Measurements from ENCODE around the gene ZNF688.
A peak's percentile ranks its signal among the peaks of the same experiment; 100 is the strongest.

Gene ZNF688

DNA sequence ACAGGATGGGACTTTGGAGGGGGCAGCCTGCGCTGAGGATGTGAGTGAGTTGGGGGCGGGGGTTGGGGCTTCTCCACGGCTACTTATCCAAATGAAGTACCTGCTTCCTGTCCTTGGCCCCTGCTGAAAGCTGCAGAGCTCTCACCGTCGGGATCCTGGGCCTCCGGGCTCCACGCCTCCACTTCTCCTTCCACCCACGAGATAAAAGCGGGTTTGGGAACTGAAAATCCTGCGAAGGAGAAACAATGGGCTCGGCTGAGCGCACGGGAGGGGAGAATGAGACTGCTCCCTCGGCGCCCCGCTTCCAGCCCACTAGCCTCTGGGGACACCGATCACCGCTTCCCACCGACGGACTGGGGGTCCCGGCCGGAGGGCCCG is 13.5 kb upstream of the ZNF688 start:
- peak; percentile 63 for DNase-seq

DNA sequence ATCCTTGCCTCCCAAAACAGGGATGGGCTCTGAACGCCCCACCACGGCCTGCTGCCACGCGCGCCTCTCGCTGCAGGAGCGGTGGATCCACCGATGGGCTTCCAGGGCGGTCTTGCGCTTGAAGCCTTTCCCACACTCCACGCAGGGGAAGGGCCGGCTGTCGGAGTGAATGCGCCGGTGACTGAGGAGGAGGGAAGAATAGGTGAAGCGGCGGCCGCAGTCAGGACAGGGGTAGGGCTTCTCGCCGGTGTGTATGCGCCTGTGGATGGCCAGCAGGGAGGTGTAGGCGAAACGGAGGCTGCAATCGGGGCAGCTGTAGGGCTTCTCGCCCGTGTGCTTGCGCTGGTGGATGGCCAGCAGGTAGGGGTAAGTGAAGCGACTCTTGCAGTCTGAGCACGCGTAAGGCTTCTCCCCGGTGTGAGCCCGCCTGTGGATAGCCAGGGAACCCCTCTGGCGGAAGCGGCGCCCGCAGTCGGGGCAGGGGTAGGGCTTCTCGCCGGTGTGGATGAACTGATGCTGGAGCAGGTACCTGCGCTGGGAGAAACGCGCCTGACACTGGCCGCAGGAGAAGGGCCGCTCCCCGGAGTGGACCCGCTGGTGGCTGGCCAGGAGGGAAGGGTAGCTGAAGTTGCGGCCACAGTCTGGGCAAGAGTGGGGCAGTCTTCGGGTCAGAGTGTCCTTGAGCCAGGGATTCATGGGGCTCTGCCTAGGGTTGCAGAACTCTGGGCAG is 11.3 kb upstream of the ZNF688 start:
- no peak for DNase-seq

DNA sequence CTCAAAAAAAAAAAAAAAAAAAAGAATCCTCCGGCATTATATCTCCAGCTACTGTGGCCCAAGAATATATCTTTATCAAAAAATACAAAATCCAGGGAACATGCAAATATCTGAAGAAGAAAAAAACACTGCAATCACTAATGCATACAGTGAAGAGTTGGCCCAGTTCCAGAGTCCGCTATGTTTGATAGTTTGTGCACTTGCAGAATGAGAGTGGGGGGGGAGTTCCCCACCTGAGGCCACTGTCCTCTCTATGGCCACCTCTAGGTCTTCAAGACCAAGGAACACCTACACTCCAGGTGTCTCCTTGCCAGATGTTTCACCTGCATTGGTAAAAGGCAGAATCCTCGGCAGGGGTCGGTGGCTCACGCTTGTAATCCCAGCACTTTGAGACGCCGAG is 9.9 kb upstream of the ZNF688 start:
- DNase-seq = no peak

DNA sequence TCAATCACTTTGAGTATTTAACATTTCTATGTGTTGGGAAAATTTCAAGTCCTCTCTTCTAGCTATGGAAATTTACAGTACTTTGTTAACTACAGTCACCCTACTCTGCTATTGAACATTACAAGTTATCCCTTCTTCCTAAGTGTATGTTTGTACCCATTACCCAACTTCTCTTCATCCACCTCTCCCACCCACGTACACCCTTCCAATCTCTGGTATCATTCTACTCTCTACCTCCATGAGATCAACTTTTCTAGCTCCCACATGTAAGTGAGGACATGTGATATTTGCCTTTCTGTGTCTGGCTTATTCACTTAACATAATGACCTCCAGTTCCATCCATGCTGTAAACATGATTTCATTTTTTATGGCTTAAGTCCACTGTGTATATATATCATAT is 3.2 kb upstream of the ZNF688 start:
- DNase-seq = no peak

DNA sequence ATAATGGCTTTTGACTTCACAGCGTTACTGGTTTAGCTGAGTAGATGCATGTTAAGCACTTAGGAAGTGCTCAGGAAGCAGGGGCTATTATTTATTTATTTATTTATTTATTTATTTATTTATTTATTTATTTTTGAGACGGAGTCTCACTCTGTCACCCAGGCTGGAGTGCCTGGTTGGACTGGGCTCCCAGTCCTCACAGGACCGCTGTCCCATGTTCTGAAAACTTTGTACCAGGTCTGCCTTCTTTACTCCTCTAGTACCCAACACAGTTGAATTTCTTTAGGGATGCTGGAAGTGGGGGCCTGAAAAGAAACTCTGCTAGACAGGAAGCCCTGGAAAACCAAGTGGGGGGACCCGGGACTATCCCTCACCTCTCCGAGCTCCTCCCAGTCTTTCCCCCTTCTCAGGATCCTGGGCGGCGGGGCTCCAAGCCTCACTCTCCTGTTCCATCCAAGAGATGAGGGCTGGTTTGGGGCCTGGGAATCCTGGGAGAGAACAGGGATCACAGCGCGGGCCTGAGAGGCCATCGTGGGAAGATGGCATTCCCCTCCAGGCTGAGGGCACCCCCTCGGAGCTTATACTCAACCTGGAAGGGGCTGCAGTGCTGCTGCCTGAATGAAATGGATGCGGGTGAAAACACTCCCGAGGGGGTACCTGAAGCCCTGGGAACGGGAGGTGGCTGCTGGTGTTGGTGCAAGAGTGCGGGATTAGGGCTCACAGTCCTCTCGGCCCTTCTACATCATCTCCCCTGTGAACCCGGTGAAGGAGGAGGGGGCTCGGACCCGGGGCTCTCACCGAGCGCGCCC is 674 bp downstream of the ZNF688 start:
- DNase-seq = peak; percentile 36

DNA sequence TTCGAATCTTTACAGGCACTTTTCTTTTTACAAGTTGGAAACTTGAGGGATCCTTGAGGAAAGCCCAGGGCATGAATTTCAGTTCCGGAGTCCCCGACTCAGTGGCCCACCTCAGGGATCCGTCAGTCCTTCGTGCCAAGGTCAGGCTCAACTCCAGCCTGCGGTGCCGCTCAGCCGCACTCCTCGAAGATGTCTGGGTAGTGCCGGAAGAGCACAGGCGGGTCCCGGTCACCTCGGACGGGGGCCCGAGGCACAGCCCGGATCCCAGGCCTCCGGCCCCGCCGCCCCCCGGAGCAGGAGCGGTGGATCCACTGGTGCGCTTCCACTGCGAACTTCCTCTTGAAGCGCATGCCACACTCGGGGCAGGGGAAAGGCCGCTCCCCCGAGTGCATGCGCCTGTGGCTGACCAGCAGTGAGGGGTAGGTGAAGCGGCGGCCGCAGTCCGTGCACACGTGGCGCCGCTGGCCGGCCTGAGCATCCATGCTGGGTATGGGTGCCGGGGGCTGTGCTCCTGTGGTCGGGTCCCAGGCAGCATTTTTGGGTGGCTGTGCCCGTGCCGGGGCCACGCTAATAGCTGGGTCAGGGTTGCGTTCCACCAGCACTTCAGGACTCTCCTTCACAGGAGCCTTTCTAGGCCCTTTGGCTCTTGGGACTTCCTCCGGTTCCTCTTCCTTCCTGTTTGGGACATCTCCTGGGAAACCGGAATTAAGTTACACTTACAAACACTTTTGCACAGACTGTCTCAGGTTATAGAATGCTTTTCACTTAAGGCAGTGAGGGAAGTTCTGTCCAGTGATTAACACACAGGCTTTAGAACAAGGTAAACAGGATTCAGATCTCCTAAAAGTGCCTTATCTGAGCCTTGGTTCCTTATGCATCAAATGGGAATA is 1.5 kb downstream of the ZNF688 start:
- DNase-seq = no peak

DNA sequence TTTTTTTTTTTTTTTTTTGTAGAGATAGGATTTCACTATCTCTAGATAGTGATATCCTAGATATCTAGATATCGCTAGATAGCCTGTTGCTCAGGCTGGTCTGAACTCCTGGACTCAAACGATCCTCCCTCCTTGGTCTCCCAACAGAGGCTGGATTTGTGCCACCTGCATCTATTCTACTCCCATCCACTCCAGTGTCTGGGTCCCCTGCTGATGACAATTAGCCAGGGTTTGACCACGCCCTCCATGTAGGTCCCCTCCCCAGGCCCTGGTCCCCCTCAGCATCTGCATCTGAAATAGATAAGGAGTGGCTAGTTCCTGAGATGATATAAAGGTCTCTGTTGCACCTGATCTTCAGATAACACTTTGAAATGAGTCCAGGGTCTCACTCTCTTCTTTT is 2.2 kb downstream of the ZNF688 start:
- no peak for DNase-seq

DNA sequence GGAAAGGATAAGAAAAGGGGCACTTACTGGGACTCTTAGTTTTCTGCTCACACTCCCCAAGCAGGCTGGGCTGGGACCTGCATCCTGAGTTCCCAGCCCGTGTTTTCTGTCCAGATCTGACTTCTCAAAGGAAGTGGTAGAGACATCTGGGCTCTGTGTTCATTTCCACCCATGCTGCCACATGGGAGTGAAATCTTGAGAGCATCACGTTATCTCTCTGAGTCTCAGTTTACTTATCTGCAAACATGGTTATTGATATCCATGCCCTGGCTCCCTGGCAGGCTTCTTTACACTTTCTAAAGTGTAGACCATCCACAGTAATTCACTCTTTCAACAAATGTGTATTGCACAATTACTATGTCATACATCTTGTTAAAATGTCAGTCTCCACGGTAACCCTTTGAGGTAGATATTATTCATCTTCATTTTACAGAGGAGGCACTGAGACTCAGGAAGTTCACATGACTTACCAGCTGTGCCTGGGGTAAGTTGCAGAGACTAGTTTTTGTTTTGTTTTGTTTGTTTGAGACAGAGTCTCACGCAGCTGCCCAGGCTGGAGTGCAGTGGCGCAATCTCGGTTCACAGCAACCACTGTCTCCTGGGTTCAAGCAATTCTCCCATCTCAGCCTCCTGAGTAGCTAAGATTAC is 3.4 kb downstream of the ZNF688 start:
- no peak for DNase-seq

DNA sequence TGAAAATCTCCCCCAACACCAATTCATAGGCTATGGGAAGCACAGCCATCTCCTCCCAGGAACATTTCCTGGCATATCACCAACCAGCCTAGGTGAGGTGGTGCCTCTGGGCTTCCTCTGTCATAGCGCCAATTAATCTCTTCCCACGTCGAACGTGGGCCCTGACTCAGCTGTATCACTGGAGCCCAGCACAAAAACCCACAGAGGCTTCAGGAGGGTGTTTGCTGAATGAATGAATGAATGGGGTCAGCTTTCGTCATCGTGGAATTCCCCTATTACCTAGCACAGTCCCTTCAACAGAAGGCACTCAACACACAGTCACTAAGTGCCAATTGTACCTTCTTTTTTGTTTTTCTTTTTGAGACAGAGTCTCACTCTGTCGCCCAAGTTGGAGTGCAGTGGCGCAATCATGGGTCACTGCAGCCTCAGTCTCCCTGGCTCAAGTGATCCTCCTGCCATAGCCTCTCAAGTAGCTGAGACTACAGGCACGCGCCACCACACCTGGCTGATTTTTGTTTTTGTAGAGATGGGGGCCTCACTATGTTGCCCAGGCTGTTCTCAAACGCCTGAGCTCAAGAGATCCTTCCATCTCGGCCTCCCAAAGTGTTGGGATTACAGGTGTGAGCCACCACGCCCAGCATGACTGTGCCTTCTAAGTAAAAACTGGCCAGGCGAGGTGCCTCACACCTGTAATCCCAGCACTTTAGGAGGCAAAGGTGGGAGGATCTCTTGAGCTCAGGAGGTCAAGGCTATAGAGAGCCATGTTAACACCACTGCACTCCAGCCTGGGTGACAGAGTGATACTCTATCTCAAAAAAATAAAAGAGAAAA is 4.1 kb downstream of the ZNF688 start:
- DNase-seq = no peak

DNA sequence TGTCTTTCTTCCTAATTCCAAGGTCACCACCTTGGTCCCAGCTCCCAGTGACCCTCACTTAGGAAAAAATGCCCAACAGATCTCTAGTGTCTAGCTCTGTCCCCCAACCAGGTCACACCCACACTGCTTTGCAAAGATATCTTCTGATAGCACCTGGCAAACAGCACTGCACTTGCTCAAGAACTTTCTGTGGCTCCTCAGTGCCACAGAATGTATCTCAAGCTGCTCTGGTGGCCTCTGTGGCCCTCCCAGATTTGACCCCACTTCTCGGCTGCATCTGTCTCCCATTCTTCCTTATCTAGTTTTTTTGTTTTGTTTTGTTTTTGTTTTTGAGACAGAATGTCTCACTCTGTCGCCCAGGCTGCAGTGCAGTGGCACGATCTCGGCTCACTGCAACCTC is 5.0 kb downstream of the ZNF688 start:
- no peak for DNase-seq

DNA sequence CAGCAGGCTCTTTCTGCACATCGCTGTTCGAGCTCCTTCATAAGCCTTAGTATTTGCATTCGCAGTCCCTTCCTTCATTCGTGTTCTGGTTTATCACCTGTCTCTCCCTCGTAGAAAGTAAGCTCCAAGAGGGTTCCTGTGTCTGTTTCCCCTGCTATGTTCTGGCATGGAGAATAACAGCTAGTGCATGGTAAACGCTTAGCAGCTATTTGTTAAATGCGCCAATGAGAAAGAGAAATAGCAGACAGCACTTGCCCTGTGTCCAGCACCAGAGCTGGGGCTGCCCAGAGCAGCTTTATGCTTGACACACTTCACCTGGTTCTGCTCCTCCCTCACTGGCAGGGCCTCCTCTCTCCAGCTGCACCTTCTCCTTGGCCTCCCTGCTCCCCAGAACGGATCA is 5.5 kb downstream of the ZNF688 start:
- DNase-seq = no peak

DNA sequence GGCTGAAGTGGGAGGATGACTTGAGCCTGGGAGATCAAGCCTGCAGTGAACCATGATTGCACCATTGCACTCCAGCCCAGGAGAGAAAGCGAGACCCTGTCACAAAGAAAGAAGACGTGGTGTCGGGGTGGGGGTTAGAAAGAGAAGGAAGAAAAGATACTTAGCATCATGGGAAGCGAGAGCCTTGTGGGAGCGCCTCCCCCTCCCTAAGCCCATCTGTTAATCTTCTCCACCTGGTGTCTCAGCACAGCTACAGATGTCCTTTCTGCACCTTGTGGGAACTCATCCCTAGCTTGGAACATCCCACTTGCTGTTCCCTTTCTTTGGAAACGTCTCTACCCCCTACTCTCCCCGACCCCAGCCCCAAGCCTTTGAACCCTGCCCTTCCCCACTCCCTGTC is 6.0 kb downstream of the ZNF688 start:
- DNase-seq = no peak

DNA sequence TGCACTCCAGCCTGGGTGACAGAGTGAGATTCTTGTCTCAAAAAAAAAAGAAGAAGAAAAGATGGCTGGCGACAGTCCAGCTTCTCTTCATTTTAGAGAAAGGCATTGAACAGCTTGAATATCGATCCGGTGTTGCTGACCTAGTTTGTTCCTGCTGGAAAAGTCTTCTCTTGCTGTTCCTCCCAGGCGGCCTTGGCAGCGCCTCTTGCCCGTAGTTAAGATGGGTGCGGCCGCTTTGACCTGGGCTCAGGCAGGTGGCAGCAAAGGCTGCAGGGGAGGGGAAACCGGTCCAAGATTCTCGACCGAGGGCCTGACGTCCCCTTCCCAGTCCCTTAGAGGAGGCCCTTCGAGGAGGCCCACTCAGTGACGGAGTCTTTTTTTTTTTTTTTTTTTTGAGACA is 9.5 kb downstream of the ZNF688 start:
- DNase-seq = no peak

DNA sequence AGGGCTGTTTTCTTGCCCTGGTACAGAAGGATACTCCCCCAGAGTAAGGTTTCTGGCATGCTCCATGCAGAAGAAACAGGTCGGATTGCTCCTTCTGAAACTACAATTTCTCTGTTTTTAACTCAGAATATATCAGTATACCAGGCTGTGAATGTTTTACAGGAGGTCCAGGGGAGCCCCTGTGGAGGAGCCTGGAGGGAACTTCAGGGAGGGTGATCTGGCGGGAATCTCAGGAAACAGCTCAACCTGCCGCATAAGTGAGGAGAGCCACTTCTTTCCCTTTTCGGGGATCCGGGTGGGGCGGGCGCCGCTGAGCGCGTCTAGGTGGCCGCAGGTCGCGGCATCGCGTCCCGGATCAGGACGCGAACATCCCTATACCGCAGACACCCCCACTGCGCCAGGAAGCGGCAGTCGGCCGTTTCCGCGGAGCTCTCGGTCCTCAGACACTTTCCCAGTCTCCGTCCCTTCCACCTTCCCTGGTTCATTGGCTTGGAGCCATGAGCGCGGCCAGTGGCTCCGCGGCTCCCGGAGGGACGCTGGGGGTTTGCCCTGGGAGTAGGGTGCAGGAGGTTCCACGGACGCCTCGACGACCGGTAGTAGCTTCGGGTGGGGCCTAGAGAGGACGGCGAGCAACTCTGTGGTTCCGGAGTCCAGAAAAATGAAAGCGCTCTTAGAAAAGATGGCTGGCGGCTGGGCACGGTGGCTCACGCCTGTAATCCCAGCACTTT is 10.3 kb downstream of the ZNF688 start:
- DNase-seq = peak; percentile 54

DNA sequence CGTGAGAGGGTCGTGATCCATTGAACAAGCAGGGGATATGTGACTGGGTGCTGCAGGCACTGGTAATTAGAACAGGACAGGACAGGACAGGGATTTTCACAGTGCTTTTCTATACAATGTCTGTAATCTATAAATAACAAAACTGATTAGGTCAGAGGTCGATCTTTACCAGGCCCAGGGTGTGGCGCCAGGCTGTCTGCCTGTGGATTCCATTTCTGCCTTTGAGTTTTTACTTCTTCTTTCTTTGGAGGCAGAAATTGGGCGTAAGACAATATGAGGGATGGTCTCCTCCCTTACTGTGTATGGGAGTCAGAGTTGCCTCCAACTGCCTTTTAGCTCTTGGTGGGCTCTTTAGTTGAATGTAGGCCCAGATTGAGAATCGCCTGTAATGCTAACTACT is 11.8 kb downstream of the ZNF688 start:
- DNase-seq = no peak

DNA sequence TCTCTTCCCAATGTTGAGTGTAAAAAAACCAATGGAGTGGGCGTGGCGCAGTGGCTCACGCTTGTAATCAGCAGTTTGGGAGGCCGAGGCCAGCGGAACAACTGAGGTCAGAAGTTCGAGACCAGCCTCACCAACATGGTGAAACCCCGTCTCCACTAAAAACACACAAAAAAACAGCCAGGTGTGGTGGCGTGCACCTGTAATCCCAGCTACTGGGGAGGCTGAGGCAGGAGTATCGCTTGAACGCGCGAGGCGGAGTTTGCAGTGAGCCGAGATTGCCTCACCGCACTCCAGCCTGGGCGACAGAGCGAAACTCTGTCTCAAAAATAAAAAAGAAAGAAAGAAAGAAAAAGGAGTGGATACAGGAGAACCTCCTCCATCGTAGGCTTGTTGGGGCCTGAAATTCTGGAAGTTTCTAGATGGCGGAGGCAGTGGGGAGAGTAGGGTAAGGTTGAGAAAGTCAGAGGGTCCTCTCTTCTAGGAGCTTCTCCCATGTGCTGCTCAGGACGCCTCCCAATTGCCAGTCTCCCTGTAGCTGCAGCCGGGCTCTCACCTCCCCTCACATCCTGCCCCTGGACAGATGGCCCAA is 12.6 kb downstream of the ZNF688 start:
- no peak for DNase-seq

DNA sequence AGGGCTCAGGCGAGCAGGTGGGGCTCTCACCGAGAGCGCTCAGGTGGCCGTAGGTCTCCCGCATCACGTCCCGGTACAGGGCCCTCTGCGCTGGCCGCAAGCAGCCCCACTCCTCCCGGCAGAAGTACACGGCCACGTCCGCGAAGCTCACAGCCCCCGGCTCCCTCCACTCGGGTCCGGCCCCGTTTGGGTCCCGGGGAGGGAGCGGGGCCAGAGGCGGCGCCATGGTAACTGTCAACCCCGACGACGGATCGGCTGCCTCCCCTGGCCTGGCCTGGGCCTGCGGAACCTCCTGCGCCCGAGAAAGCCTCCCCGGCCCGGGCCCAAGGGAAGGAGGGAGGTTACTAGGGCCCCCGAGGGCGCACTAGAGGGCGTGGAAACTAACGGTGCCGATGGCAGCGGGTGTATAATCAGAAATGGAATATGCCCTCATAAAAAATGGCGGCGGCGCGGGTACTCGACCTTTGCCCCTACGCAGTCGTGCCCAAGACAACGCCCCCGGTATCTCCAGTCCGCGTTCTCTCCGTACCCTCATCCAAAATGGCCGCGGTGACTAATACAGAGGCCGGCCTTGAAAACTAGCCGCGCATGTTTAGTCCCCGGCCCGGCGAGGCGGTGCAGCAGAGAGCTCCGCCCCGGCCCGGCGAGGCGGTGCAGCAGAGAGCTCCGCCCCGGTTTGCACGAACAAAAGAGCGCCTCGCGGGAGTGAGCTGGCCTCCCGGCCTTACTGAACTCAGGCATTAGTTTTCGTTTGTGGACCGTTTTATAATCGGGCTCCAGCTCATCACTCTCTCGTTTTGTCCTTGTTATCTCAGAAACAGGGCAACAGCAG is 13.3 kb downstream of the ZNF688 start, which contains the start of gene ZNF764:
TSS of gene ZNF764 (minus strand) at position 418 of the 832 bp plus-strand sequence. CDS start at position 226, 192 bp downstream.
- peak; percentile 98 for DNase-seq

DNA sequence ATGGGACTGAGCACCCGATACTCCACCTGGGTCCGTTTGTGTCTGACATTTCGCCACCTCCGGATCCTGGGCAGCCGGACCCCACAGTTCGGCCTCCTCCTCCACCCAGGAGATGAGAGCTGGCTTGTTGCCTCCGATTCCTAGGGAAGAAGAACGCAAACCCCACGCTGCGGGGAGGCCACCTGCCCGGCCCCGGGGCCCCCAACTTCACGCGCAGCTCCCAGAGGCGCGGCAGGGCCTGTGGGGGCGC is 13.9 kb downstream of the ZNF688 start:
- peak; percentile 48 for DNase-seq

DNA sequence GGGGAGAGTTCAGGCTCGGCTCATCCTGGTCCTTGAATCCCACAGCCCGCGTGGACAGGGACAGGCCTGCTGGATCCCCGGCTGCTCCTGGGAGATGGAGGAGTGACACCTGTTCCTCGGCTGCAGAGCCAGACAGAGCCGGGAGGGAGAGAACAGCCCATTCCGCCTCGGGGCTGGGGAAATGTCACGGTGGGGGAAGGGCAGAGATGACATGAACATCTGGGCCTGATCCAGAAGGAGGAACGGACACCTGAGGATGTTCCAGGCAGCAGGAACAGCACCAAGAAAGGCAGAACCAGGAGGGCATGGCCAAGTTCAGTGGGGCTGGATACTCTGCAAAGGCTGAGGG is 15.4 kb downstream of the ZNF688 start:
- DNase-seq = no peak

Data from NCI-H1092 treated with DMSO at 0.1 percent for 48 hours (cell line).